GM12865 (cell line): ENCODE measurements around the gene MYL9.

Experiments used
- DNase-seq: peaks from one replicate; pipeline ENCODE4 v3.0.0; 2010; ENCODE audit warnings: low read depth
- H3K4me3 ChIP-seq: 2 replicates; pipeline ENCODE4 v1.5.1; 2011; ENCODE audit warnings: mild to moderate bottlenecking, low read depth, low read length, control low read depth
- CTCF ChIP-seq: IDR thresholded peaks from 2 replicates; pipeline ENCODE4 v1.5.1; 2011; ENCODE audit warnings: low read length, control low read depth, low read depth, inconsistent platforms; ENCODE audit not compliant: insufficient read depth; ENCODE audit errors: missing control alignments

MYL9 gene

GRCh38 chr20:36538026-36538722, 3.1 kb upstream of the MYL9 start:
- no peak for DNase-seq
- no peak for TF ChIP-seq CTCF
- H3K4me3 ChIP-seq, result no peak overlapping the region

- DNase-seq, result no peak
- TF ChIP-seq CTCF, result no peak
- no peak overlapping the region for H3K4me3 ChIP-seq
Measured at GRCh38 chr20:36540551-36541211, 638 bp upstream of the MYL9 start.

GRCh38 chr20:36541768-36542488, 609 bp downstream of the MYL9 start:
- no peak overlapping the region; the same call in 1 of the 2 replicates for H3K4me3 ChIP-seq
- no peak for DNase-seq
- peak; percentile 17 for TF ChIP-seq CTCF

- DNase-seq, result no peak
- TF ChIP-seq CTCF, result no peak
- H3K4me3 ChIP-seq, result no peak overlapping the region
Measured at GRCh38 chr20:36542516-36543183, 1.3 kb downstream of the MYL9 start.

- no peak overlapping the region for H3K4me3 ChIP-seq
- TF ChIP-seq CTCF, result no peak
- DNase-seq, result no peak
Measured at GRCh38 chr20:36543184-36544133, 2.1 kb downstream of the MYL9 start.
